Endodermal cell (in vitro differentiated cells): ENCODE measurements around the gene RBM28. TPM values are rescaled to one million over a fixed set of nuclear protein-coding genes. Genes with fewer than 3 reads are reported as not detected.
A peak's percentile ranks its signal among the peaks of the same experiment; 100 is the strongest.

Experiments
- DNase-seq: peaks from one replicate; pipeline ENCODE4 v3.0.0-alpha.2; 2017
- H3K27ac ChIP-seq: 2 replicates; pipeline ENCODE4 v1.5.1; 2013; ENCODE audit warnings: mild to moderate bottlenecking, low read depth, low read length, moderate library complexity
- H3K27me3 ChIP-seq: 2 replicates; pipeline ENCODE4 v1.6.1; 2013; ENCODE audit warnings: mild to moderate bottlenecking, low read length, moderate library complexity; ENCODE audit not compliant: insufficient read depth, control insufficient read depth, poor library complexity, severe bottlenecking
- H3K36me3 ChIP-seq: 2 replicates; pipeline ENCODE4 v1.7.0; 2013; ENCODE audit warnings: mild to moderate bottlenecking, low read length, moderate library complexity; ENCODE audit not compliant: control insufficient read depth, insufficient read depth
- H3K4me1 ChIP-seq: one replicate; pipeline ENCODE4 v1.7.0; 2013; ENCODE audit warnings: low read length; ENCODE audit not compliant: control insufficient read depth, insufficient read depth
- H3K4me3 ChIP-seq: 2 replicates; pipeline ENCODE4 v1.5.1; 2013; ENCODE audit warnings: mild to moderate bottlenecking, low read length, moderate library complexity
- H3K9ac ChIP-seq: 2 replicates; pipeline ENCODE4 v1.6.1; 2013; ENCODE audit warnings: mild to moderate bottlenecking, low read length, moderate library complexity; ENCODE audit not compliant: poor library complexity, severe bottlenecking; ENCODE audit errors: extremely low read depth
- H3K9me3 ChIP-seq: 2 replicates; pipeline ENCODE4 v1.6.1; 2013; ENCODE audit warnings: mild to moderate bottlenecking, low read length, moderate library complexity; ENCODE audit not compliant: control insufficient read depth
- H3K27ac Mint-ChIP-seq: 2 replicates; pipeline ENCODE4 v1.8.0; 2020; ENCODE audit warnings: mixed read lengths
- H3K27me3 Mint-ChIP-seq: 2 replicates; pipeline ENCODE4 v1.8.0; 2021; ENCODE audit warnings: mild to moderate bottlenecking, mixed read lengths; ENCODE audit not compliant: insufficient read depth
- H3K36me3 Mint-ChIP-seq: 2 replicates; pipeline ENCODE4 v1.8.0; 2020; ENCODE audit warnings: low read depth, mixed read lengths
- H3K4me1 Mint-ChIP-seq: 2 replicates; pipeline ENCODE4 v1.8.0; 2020; ENCODE audit warnings: mixed read lengths
- H3K4me3 Mint-ChIP-seq: 2 replicates; pipeline ENCODE4 v1.8.0; 2020; ENCODE audit warnings: mild to moderate bottlenecking, moderate library complexity, mixed read lengths
- H3K9me3 Mint-ChIP-seq: 2 replicates; pipeline ENCODE4 v1.8.0; 2020; ENCODE audit warnings: mild to moderate bottlenecking, mixed read lengths
- CTCF ChIP-seq: fragments of 200-600 bp; sonication (generic); conservative IDR thresholded peaks from 2 replicates; pipeline ENCODE4 v1.5.0; 2021; ENCODE audit warnings: antibody characterized with exemption, mild to moderate bottlenecking
- WGBS, 2 experiments: methylation state at CpG; one replicate each; pipeline versions ENCODE4 v1.1.5 to v1.1.7; 2013; ENCODE audit warnings: missing lambda C conversion rate in 2 of 2, mixed read lengths in 1 of 2; ENCODE audit not compliant: insufficient coverage in 1 of 2, insufficient read length in 1 of 2; 5-methylcytosine and 5-hydroxymethylcytosine counted together
- total RNA-seq, 2 donors: library from RNA; stranded (reverse); fragmentation: NEBNext Ultra II Directional in 1 of 2; extraction: Animal tissue kit (Norgen Biotek cat#: 25700) in 1 of 2; gene quantifications; 2 replicates in 1 of 2; 3 replicates in 1 of 2; pipeline ENCODE4 v1.2.1, GENCODE V29; 2021

RBM28 gene
- total RNA-seq, 2 donors from 2014 or later = 60.1 to 60.9 TPM

GRCh38 chr7:128271471-128271941 is 72.2 kb downstream of the RBM28 start:
- H3K4me3 ChIP-seq = no peak overlapping the region
- no peak overlapping the region for H3K9ac ChIP-seq
- TF ChIP-seq CTCF = no peak
- H3K4me3 Mint-ChIP-seq = no peak overlapping the region
- no peaks in the 10 kb centered on the region for H3K27me3 ChIP-seq
- peaks cover 18% of the 10 kb centered on the region for H3K4me1 Mint-ChIP-seq
- DNase-seq = no peak
- H3K4me1 ChIP-seq = no peaks in the 10 kb centered on the region
- H3K9me3 ChIP-seq = no peaks in the 10 kb centered on the region
- H3K27ac ChIP-seq = no peak overlapping the region
- H3K36me3 ChIP-seq = no peaks in the 10 kb centered on the region
- peaks cover 44% of the 10 kb centered on the region for H3K27me3 Mint-ChIP-seq
- no peaks in the 10 kb centered on the region for H3K9me3 Mint-ChIP-seq
- WGBS, 2 experiments = 95 to 98% methylated on average over 32 to 37 of the region's 37 CpGs
- H3K27ac Mint-ChIP-seq = no peak overlapping the region
- H3K36me3 Mint-ChIP-seq = no peaks in the 10 kb centered on the region

- WGBS, 2 experiments = 93 to 95% methylated on average over 16 to 31 of the region's 31 CpGs
- no peaks in the 10 kb centered on the region for H3K27me3 ChIP-seq
- no peaks in the 10 kb centered on the region for H3K9me3 ChIP-seq
- H3K9ac ChIP-seq = no peak overlapping the region
- no peaks in the 10 kb centered on the region for H3K4me1 ChIP-seq
- TF ChIP-seq CTCF = peak; percentile 42
- H3K27ac Mint-ChIP-seq = no peak overlapping the region
- no peaks in the 10 kb centered on the region for H3K36me3 Mint-ChIP-seq
- no peak overlapping the region for H3K4me3 ChIP-seq
- H3K4me1 Mint-ChIP-seq = peaks cover 21% of the 10 kb centered on the region
- no peak overlapping the region for H3K27ac ChIP-seq
- peak; percentile 64 for DNase-seq
- H3K27me3 Mint-ChIP-seq = peaks cover 44% of the 10 kb centered on the region
- no peaks in the 10 kb centered on the region for H3K36me3 ChIP-seq
- no peaks in the 10 kb centered on the region for H3K9me3 Mint-ChIP-seq
- H3K4me3 Mint-ChIP-seq = no peak overlapping the region
These were observed 72.9 kb downstream of the RBM28 start for GRCh38 chr7:128270826-128271272.

GRCh38 chr7:128268233-128268632 is 75.5 kb downstream of the RBM28 start:
- no peak for TF ChIP-seq CTCF
- Mint-ChIP-seq H3K27ac (no peak overlapping the region), H3K4me1 (peaks cover 20% of the 10 kb centered on the region), H3K4me3 (no peak overlapping the region), H3K36me3 (no peaks in the 10 kb centered on the region), H3K27me3 (peaks cover 29% of the 10 kb centered on the region), H3K9me3 (no peaks in the 10 kb centered on the region)
- Histone ChIP-seq H3K27me3 (no peaks in the 10 kb centered on the region), H3K27ac (no peak overlapping the region), H3K9ac (no peak overlapping the region), H3K4me3 (no peak overlapping the region), H3K4me1 (no peaks in the 10 kb centered on the region), H3K36me3 (no peaks in the 10 kb centered on the region), H3K9me3 (no peaks in the 10 kb centered on the region)
- no peak for DNase-seq
- 44 to 61% methylated on average over 2 of the region's 2 CpGs for WGBS, 2 experiments
